PC-3 (cell line): ENCODE measurements around the gene HUS1. TPM values are rescaled to one million over a fixed set of nuclear protein-coding genes. Genes with fewer than 3 reads are reported as not detected.
A peak's percentile ranks its signal among the peaks of the same experiment; 100 is the strongest.

Source experiments
- ATAC-seq: fragments of 200-7000 bp; cut with Tn5 transposase; 2 replicates; pipeline ENCODE4 v1.9.1; 2020; ENCODE audit warnings: mild to moderate bottlenecking, moderate library complexity
- BruUV-seq: library from RNA; stranded (reverse); fragments of 400-500 nt; replicated peaks from 2 replicates; lab custom pipeline; 2021; lab: Mats Ljungman, UMichigan
- CTCF ChIA-PET: fragments of 300-600 bp; sonication (Branson Sonifier 250); formaldehyde crosslinking; loops from one replicate; lab custom pipeline; 2022; ENCODE audit warnings: antibody characterized with exemption; lab: Charles Lee
- POLR2A ChIA-PET: fragments of 300-600 bp; sonication (Branson Sonifier 250); formaldehyde crosslinking; loops from one replicate; lab custom pipeline; 2022; ENCODE audit warnings: antibody characterized with exemption; ENCODE audit not compliant: unreplicated experiment; lab: Charles Lee
- DNase-seq: peaks from one replicate; pipeline ENCODE4 v3.0.0-alpha.2; 2015
- H2AFZ ChIP-seq: fragments of 300-600 bp; sonication (generic); 2 replicates; pipeline ENCODE4 v1.6.0; 2016; ENCODE audit warnings: antibody characterized with exemption, low read length
- H3F3A ChIP-seq: fragments of 300-600 bp; sonication (generic); one replicate; pipeline ENCODE4 v1.6.0; 2017; ENCODE audit warnings: antibody characterized with exemption, low read length, control low read depth, mild to moderate bottlenecking; ENCODE audit not compliant: unreplicated experiment
- H3K27ac ChIP-seq: fragments of 300-600 bp; sonication (generic); 2 replicates; pipeline ENCODE4 v1.5.1; 2016; ENCODE audit warnings: mild to moderate bottlenecking, low read length
- H3K27me3 ChIP-seq: fragments of 300-600 bp; sonication (generic); 2 replicates; pipeline ENCODE4 v1.6.1; 2016; ENCODE audit warnings: low read length, mixed read lengths
- H3K36me3 ChIP-seq: fragments of 300-600 bp; sonication (generic); 2 replicates; pipeline ENCODE4 v1.6.1; 2016; ENCODE audit warnings: low read depth, mixed run types, low read length, mixed read lengths
- H3K4me1 ChIP-seq: fragments of 300-600 bp; sonication (generic); 2 replicates; pipeline ENCODE4 v1.5.1; 2016; ENCODE audit warnings: low read length; ENCODE audit not compliant: insufficient read depth
- H3K4me2 ChIP-seq: fragments of 300-600 bp; sonication (generic); 2 replicates; pipeline ENCODE4 v1.6.0; 2016; ENCODE audit warnings: low read length
- H3K4me3 ChIP-seq: fragments of 300-600 bp; sonication (generic); 2 replicates; pipeline ENCODE4 v1.5.1; 2016; ENCODE audit warnings: mild to moderate bottlenecking, low read length, mixed read lengths
- H3K79me2 ChIP-seq: fragments of 300-600 bp; sonication (generic); 2 replicates; pipeline ENCODE4 v1.6.1; 2017; ENCODE audit warnings: low read length, mixed read lengths
- H3K9ac ChIP-seq: fragments of 300-600 bp; sonication (generic); 2 replicates; pipeline ENCODE4 v1.6.0; 2016; ENCODE audit warnings: mild to moderate bottlenecking, low read length
- H3K9me2 ChIP-seq: fragments of 300-600 bp; sonication (generic); replicated peaks from 2 replicates; pipeline ENCODE4 v1.6.1; 2016; ENCODE audit warnings: mixed run types, low read length, mixed read lengths
- H3K9me3 ChIP-seq: fragments of 300-600 bp; sonication (generic); 2 replicates; pipeline ENCODE4 v1.6.1; 2016; ENCODE audit warnings: low read length, mixed read lengths
- H4K20me1 ChIP-seq: fragments of 300-600 bp; sonication (generic); 2 replicates; pipeline ENCODE4 v1.6.1; 2016; ENCODE audit warnings: low read length, mixed read lengths
- EZH2 ChIP-seq: fragments of 300-600 bp; sonication (generic); IDR thresholded peaks from one replicate; pipeline ENCODE4 v1.6.1; 2017; ENCODE audit warnings: antibody characterized with exemption, mild to moderate bottlenecking, low read length; ENCODE audit not compliant: unreplicated experiment
- EZH2phosphoT487 ChIP-seq: fragments of 300-600 bp; sonication (generic); IDR thresholded peaks from 2 replicates; pipeline ENCODE4 v1.6.1; 2018; ENCODE audit warnings: mild to moderate bottlenecking, antibody characterized with exemption, low read length, borderline replicate concordance
- intact Hi-C: fragments of 100-400 bp; cut with micrococcal nuclease; formaldehyde crosslinking; loops from 2 replicates; pipeline ENCODE4 v1.9.0; 2023
- total RNA-seq: library from RNA; depleted of rRNA; stranded (reverse); fragments of >200 nt; gene quantifications from 2 replicates; pipeline ENCODE4 v1.2.3, GENCODE V29; 2014
- TF ChIP-seq, protein P1 (sequence below): fragments of 300-600 bp; sonication (generic); conservative IDR thresholded peaks from 2 replicates; pipeline ENCODE4 v1.5.1; 2017; ENCODE audit warnings: antibody characterized with exemption, low read depth, mild to moderate bottlenecking, low read length

The HUS1 gene
- total RNA-seq, 1 experiment from 2014 or later, result 23.2 TPM

DNA sequence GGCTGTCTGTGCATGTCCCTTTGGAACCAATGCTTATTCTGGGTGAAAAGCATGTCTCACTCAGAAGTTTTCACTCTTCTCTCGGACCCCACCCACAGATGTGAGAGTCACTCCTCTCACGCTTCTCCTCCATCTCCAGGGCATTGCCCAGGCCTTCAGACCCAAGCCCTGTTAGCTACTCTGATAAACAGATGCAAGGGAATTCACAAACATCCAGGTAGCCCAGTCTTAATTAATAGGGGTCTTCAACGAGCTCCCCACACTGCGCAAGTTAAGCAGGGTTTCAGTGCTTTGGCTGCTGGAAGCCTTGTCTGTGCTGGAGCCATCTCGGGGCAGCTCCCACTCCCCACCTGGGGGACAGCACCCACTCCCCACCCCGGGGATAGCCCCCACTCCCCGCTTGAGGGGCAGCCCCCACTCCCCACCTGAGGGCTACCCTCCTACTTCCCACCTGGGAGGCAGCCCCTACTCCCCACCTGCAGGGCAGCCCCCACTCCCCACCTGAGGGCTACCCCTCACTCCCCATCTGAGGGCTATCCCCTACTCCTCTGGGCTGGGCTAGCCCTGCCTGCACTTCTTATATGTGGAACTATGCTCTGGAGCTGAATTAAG is 39.9 kb downstream of the HUS1 start:
- no TSS peak for BruUV-seq
- no peaks in the 10 kb centered on the region for H3K36me3 ChIP-seq
- ATAC-seq (no peak), DNase-seq (no peak)
- POLR2A ChIA-PET, result no interaction called here
- TF ChIP-seq EZH2, result no peak
- no peaks in the 10 kb centered on the region for H4K20me1 ChIP-seq
- no peak overlapping the region for H2AFZ ChIP-seq
- H3K4me1 ChIP-seq, result peaks cover 14% of the 10 kb centered on the region
- H3K4me3 ChIP-seq, result no peak overlapping the region
- H3K27me3 ChIP-seq, result no peaks in the 10 kb centered on the region
- H3K79me2 ChIP-seq, result no peaks in the 10 kb centered on the region
- intact Hi-C loops, result loop anchor here (2.0 to 10.0 kb wide), 3 partner anchors 93 to 675 kb away; no protein-coding TSS in a partner anchor
- CTCF ChIA-PET, result interaction anchor here (1.3 kb wide), 1 partner anchor 673 kb away, joined by 8 read pairs; no protein-coding TSS in a partner anchor
- no peak overlapping the region for H3K27ac ChIP-seq
- no peaks in the 10 kb centered on the region for H3F3A ChIP-seq
- no peak overlapping the region for H3K9ac ChIP-seq
- no peak overlapping the region for H3K4me2 ChIP-seq
- H3K9me3 ChIP-seq, result no peaks in the 10 kb centered on the region
- no peaks in the 10 kb centered on the region for H3K9me2 ChIP-seq

DNA sequence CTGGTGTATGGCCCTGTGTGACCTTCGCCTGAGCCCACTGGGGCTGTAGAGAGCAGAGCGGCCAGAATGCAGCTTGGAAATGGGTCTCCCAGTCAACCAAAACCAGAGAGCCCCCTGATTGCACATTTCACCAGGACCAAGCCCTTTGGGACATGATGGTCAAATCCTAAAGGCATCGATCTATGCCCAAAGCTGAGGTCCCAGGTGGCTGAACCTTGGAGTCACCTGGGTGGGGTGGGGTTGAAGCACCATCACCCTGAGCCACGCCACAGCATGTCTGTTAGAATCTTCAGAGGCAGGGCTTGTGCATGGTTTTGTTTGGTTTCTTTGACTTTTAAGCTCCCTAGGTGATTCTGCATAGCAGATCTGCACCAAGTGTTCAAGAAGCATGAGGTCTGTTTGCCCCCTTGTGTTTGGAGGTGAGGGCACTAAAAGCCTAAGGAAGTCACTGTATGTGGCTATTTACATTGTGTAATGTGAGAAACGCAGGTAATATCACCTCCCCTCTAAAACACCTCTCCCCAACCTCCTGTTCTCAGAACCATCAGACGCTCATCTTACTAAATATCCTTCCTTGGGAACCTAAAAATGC is 40.7 kb downstream of the HUS1 start:
- H3K27me3 ChIP-seq, result no peaks in the 10 kb centered on the region
- no peak overlapping the region for H3K27ac ChIP-seq
- no peaks in the 10 kb centered on the region for H3F3A ChIP-seq
- H3K4me2 ChIP-seq, result no peak overlapping the region
- DNase-seq, result peak; percentile 44
- H3K9me3 ChIP-seq, result no peaks in the 10 kb centered on the region
- ATAC-seq, result peak; percentile 65
- ChIA-PET CTCF (interaction anchor here (0.5 to 1.3 kb wide), 3 partner anchors 132 to 672 kb away, joined by 5 to 8 read pairs (median 5); no protein-coding TSS in a partner anchor), POLR2A (interaction anchor here (0.6 kb wide), 1 partner anchor 170 kb away, joined by 3 read pairs; no protein-coding TSS in a partner anchor)
- H3K9me2 ChIP-seq, result no peaks in the 10 kb centered on the region
- H2AFZ ChIP-seq, result no peak overlapping the region
- no peaks in the 10 kb centered on the region for H3K79me2 ChIP-seq
- peaks cover 14% of the 10 kb centered on the region for H3K4me1 ChIP-seq
- TF ChIP-seq, protein P1, sequence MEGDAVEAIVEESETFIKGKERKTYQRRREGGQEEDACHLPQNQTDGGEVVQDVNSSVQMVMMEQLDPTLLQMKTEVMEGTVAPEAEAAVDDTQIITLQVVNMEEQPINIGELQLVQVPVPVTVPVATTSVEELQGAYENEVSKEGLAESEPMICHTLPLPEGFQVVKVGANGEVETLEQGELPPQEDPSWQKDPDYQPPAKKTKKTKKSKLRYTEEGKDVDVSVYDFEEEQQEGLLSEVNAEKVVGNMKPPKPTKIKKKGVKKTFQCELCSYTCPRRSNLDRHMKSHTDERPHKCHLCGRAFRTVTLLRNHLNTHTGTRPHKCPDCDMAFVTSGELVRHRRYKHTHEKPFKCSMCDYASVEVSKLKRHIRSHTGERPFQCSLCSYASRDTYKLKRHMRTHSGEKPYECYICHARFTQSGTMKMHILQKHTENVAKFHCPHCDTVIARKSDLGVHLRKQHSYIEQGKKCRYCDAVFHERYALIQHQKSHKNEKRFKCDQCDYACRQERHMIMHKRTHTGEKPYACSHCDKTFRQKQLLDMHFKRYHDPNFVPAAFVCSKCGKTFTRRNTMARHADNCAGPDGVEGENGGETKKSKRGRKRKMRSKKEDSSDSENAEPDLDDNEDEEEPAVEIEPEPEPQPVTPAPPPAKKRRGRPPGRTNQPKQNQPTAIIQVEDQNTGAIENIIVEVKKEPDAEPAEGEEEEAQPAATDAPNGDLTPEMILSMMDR, result peak; percentile 54
- no peak for TF ChIP-seq EZH2phosphoT487
- no peak overlapping the region for H3K9ac ChIP-seq
- intact Hi-C loops, result loop anchor here (5.0 kb wide), 1 partner anchor 121 kb away; no protein-coding TSS in a partner anchor
- H3K4me3 ChIP-seq, result no peak overlapping the region
- no TSS peak for BruUV-seq
- no peaks in the 10 kb centered on the region for H4K20me1 ChIP-seq
- H3K36me3 ChIP-seq, result no peaks in the 10 kb centered on the region

DNA sequence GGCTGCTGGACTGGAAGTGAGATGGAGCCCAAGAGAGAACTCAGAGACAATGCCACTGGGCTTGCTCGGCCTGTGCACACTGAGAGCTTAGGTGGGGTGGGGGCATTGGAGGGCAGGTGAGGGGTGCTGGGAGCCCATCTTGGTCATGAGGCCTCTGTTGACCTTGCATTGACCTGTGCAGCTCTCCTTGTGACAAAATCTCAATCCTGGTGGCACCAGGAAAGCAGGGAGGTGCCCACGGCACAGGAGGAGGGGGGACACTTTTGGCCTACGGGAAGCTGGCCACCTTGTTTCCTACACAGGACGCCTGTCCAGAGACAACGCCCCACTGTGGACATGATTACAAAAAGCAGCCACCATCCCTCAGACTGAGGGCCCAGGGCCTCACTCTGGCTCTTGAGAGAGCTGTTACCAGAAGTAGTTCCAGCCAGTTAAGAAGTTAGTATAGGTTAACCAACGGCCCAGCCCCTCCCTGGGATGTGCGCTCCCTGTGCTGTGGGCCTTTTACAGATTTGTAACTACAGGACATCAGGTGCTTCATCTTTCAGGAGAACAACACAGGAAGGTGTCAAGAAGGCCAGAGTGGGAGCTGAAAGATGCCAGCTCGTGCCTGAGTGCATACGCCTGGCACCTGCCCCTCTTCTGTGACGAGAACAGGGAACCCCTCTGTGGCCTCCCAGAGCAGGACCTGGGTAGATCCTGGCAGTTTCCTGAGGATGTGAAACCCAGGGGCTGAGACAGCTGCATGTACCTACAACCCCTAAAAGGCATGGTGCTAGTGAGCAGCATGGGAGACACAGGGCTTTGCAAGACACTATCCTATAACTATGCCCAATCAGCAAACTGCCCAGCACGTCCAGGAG is 41.5 kb downstream of the HUS1 start:
- H2AFZ ChIP-seq, result no peak overlapping the region
- no peak overlapping the region for H3K4me2 ChIP-seq
- no peaks in the 10 kb centered on the region for H4K20me1 ChIP-seq
- H3K27me3 ChIP-seq, result no peaks in the 10 kb centered on the region
- H3F3A ChIP-seq, result no peaks in the 10 kb centered on the region
- CTCF ChIA-PET, result interaction anchor here (0.5 to 1.3 kb wide), 2 partner anchors 141 to 672 kb away, joined by 5 to 8 read pairs; no protein-coding TSS in a partner anchor
- H3K9ac ChIP-seq, result no peak overlapping the region
- ATAC-seq, result no peak
- H3K79me2 ChIP-seq, result no peaks in the 10 kb centered on the region
- POLR2A ChIA-PET, result interaction anchor here (0.5 kb wide), 2 partner anchors 44 to 1662 kb away, joined by 3 read pairs; no protein-coding TSS in a partner anchor
- TF ChIP-seq EZH2 (no peak), EZH2phosphoT487 (no peak)
- TF ChIP-seq, protein P1, result no peak
- no peaks in the 10 kb centered on the region for H3K9me2 ChIP-seq
- no peak overlapping the region for H3K4me3 ChIP-seq
- BruUV-seq, result no TSS peak
- peaks cover 14% of the 10 kb centered on the region for H3K4me1 ChIP-seq
- intact Hi-C loops, result loop anchor here (5.0 kb wide), 1 partner anchor 121 kb away; no protein-coding TSS in a partner anchor
- no peak for DNase-seq
- no peak overlapping the region for H3K27ac ChIP-seq
- no peaks in the 10 kb centered on the region for H3K36me3 ChIP-seq
- no peaks in the 10 kb centered on the region for H3K9me3 ChIP-seq
